Measurements from ENCODE around the gene ACVRL1. TPM values are rescaled to one million over a fixed set of nuclear protein-coding genes. Genes with fewer than 3 reads are reported as not detected.

ACVRL1 gene
- total and polyA plus RNA-seq, 9 of the 15 experiments (the other 6 are each of a cell fraction or from before 2014, with no cell fraction given), result 0.07 to 1.4 (median 0.30) TPM

DNA sequence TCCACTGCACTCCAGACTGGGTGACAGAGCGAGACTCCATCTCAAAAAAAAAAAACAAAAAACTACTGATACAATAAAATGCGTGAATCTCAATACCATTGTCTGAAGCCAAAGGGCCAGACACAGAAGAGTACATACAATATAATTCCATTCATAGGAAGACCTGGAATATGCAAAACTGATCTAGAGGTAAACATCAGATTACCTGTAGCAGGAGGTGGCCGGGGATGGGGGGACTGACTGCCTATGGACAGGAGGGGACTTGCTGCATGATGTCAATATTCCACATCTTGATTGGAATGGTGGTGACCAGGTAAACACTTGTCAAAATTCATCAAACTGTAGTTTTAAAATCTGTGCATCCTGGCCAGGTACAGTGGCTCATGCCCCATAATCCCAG is 46.3 kb upstream of the ACVRL1 start:
- Histone ChIP-seq H3K27me3 (ENCODE audit: control insufficient read depth in 2 of 2, insufficient read depth in 2 of 2, low read length in 2 of 2) (peaks cover 39 to 76% of the 10 kb centered on the region in 2 experiments), H3K4me1 (replicated peaks in 1 of 2; ENCODE audit: control insufficient read depth in 2 of 2, insufficient read depth in 2 of 2, low read length in 2 of 2) (peaks cover 0 to 10% of the 10 kb centered on the region in 2 experiments; a peak in 2 of 5 replicates), H3K4me2 (ENCODE audit: insufficient read depth, low read length) (no peak overlapping the region), H3K9me3 (replicated peaks; ENCODE audit: control insufficient read depth, insufficient read depth, low read depth, low read length) (no peaks in the 10 kb centered on the region), H2AFZ (ENCODE audit: low read depth, low read length) (no peak overlapping the region), H3K4me3 (no peak overlapping the region), H3K36me3 (ENCODE audit: control insufficient read depth, insufficient read depth, low read length) (no peaks in the 10 kb centered on the region), H3K9me1 (ENCODE audit: control insufficient read depth, insufficient read depth, low read length) (no peaks in the 10 kb centered on the region), H4K20me1 (replicated peaks; ENCODE audit: control insufficient read depth, insufficient read depth, low read length) (peaks cover 4% of the 10 kb centered on the region; the same call in 1 of the 2 replicates), H3K27ac (ENCODE audit: extremely low read depth, low read depth, low read length) (no peak overlapping the region), H3K9ac (ENCODE audit: insufficient read depth in 1 of 2, low read depth in 2 of 2, low read length in 2 of 2) (no peak overlapping the region), H3K79me2 (ENCODE audit: control insufficient read depth, insufficient read depth, low read length) (no peaks in the 10 kb centered on the region)
- ATAC-seq (no peak), FAIRE-seq (no peak), DNase-seq (ENCODE audit: extremely low read depth in 1 of 4, low spot score in 3 of 4) (no peak)
- ChIA-PET CTCF (ENCODE audit: low intra/inter-chr PET ratio) (no interaction called here), POLR2A (no interaction called here)
- in situ Hi-C loops (cut with MboI), result no loop called here
- TF ChIP-seq STAG1 (CRISPR knock-in tag; IDR thresholded peaks at IDR 0.05; ENCODE audit: borderline replicate concordance) (no peak), BRD9 (IDR thresholded peaks at IDR 0.05; ENCODE audit: low read depth, partially characterized antibody) (no peak), XRCC4 (IDR thresholded peaks at IDR 0.05; ENCODE audit: extremely low read depth, insufficient read depth, insufficient read length) (no peak), GTF2A2 (tag; IDR thresholded peaks at IDR 0.05) (no peak), HDAC8 (tag; IDR thresholded peaks at IDR 0.05) (no peak), ZNF263 (CRISPR knock-in tag; IDR thresholded peaks at IDR 0.05; ENCODE audit: borderline replicate concordance) (no peak), ZNF668 (CRISPR knock-in tag; IDR thresholded peaks at IDR 0.05) (no peak), RFX1 (IDR thresholded peaks at IDR 0.05) (no peak), CCAR2 (IDR thresholded peaks at IDR 0.05; ENCODE audit: low read depth, low read length) (no peak), PYGO2 (tag; IDR thresholded peaks at IDR 0.05) (no peak)
- TF ChIP-seq, protein P1, sequence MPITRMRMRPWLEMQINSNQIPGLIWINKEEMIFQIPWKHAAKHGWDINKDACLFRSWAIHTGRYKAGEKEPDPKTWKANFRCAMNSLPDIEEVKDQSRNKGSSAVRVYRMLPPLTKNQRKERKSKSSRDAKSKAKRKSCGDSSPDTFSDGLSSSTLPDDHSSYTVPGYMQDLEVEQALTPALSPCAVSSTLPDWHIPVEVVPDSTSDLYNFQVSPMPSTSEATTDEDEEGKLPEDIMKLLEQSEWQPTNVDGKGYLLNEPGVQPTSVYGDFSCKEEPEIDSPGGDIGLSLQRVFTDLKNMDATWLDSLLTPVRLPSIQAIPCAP (CRISPR knock-in tag; IDR thresholded peaks at IDR 0.05; ENCODE audit: borderline replicate concordance), result no peak
- TF ChIP-seq, protein P2, sequence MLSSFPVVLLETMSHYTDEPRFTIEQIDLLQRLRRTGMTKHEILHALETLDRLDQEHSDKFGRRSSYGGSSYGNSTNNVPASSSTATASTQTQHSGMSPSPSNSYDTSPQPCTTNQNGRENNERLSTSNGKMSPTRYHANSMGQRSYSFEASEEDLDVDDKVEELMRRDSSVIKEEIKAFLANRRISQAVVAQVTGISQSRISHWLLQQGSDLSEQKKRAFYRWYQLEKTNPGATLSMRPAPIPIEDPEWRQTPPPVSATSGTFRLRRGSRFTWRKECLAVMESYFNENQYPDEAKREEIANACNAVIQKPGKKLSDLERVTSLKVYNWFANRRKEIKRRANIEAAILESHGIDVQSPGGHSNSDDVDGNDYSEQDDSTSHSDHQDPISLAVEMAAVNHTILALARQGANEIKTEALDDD (IDR thresholded peaks at IDR 0.05), result no peak
- TF ChIP-seq, protein P3, sequence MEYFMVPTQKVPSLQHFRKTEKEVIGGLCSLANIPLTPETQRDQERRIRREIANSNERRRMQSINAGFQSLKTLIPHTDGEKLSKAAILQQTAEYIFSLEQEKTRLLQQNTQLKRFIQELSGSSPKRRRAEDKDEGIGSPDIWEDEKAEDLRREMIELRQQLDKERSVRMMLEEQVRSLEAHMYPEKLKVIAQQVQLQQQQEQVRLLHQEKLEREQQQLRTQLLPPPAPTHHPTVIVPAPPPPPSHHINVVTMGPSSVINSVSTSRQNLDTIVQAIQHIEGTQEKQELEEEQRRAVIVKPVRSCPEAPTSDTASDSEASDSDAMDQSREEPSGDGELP (CRISPR knock-in tag; IDR thresholded peaks at IDR 0.05; ENCODE audit: borderline replicate concordance), result no peak
- TF ChIP-seq, protein P4, sequence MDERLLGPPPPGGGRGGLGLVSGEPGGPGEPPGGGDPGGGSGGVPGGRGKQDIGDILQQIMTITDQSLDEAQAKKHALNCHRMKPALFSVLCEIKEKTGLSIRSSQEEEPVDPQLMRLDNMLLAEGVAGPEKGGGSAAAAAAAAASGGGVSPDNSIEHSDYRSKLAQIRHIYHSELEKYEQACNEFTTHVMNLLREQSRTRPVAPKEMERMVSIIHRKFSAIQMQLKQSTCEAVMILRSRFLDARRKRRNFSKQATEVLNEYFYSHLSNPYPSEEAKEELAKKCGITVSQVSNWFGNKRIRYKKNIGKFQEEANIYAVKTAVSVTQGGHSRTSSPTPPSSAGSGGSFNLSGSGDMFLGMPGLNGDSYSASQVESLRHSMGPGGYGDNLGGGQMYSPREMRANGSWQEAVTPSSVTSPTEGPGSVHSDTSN (CRISPR knock-in tag; IDR thresholded peaks at IDR 0.05; ENCODE audit: low read depth), result no peak
- TF ChIP-seq, protein P4 (tag; conservative IDR thresholded peaks at IDR 0.05; ENCODE audit: low read depth), result no peak
- TF ChIP-seq, protein P5, sequence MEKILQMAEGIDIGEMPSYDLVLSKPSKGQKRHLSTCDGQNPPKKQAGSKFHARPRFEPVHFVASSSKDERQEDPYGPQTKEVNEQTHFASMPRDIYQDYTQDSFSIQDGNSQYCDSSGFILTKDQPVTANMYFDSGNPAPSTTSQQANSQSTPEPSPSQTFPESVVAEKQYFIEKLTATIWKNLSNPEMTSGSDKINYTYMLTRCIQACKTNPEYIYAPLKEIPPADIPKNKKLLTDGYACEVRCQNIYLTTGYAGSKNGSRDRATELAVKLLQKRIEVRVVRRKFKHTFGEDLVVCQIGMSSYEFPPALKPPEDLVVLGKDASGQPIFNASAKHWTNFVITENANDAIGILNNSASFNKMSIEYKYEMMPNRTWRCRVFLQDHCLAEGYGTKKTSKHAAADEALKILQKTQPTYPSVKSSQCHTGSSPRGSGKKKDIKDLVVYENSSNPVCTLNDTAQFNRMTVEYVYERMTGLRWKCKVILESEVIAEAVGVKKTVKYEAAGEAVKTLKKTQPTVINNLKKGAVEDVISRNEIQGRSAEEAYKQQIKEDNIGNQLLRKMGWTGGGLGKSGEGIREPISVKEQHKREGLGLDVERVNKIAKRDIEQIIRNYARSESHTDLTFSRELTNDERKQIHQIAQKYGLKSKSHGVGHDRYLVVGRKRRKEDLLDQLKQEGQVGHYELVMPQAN (IDR thresholded peaks at IDR 0.05; ENCODE audit: borderline replicate concordance), result no peak
- BruUV-seq (replicated peaks), result no TSS peak
- intact Hi-C loops (cut with micrococcal nuclease), result no loop called here
- WGBS (ENCODE audit: insufficient coverage, low coverage, missing lambda C conversion rate), result 2% methylated on average over 3 of the region's 3 CpGs
